VCaP (cell line): ENCODE results near the gene SERPINA9.

Experiments
- H3K27ac ChIP-seq: fragments of 450-650 bp; 2 replicates; pipeline ENCODE4 v1.5.1; 2017
- CTCF ChIP-seq: fragments of 450-650 bp; conservative IDR thresholded peaks from 2 replicates; pipeline ENCODE4 v1.5.1; 2017; ENCODE audit warnings: mild to moderate bottlenecking, moderate library complexity

SERPINA9 gene

GRCh38 chr14:94476023-94476422 is at the start of gene SERPINA9:
Gene SERPINA9 (minus strand): TSS chr14:94476197. CDS start chr14:94469840, 6,357 bp downstream.
- TF ChIP-seq CTCF, result no peak
- no peak within 1 kb of the TSS for H3K27ac ChIP-seq

GRCh38 chr14:94524093-94524492 is 48.1 kb upstream of the SERPINA9 start:
- TF ChIP-seq CTCF, result no peak
- H3K27ac ChIP-seq, result no peak overlapping the region

GRCh38 chr14:94523265-94523664 is 47.3 kb upstream of the SERPINA9 start:
- H3K27ac ChIP-seq, result no peak overlapping the region
- TF ChIP-seq CTCF, result no peak

GRCh38 chr14:94522115-94522724 is 46.2 kb upstream of the SERPINA9 start:
- TF ChIP-seq CTCF, result no peak
- no peak overlapping the region for H3K27ac ChIP-seq

- no peak overlapping the region for H3K27ac ChIP-seq
- no peak for TF ChIP-seq CTCF
Measured at GRCh38 chr14:94521375-94522114, 45.5 kb upstream of the SERPINA9 start.

GRCh38 chr14:94517641-94518257 is 41.8 kb upstream of the SERPINA9 start:
- no peak overlapping the region for H3K27ac ChIP-seq
- TF ChIP-seq CTCF, result no peak

- no peak for TF ChIP-seq CTCF
- no peak overlapping the region for H3K27ac ChIP-seq
Measured at GRCh38 chr14:94517248-94517640, 41.2 kb upstream of the SERPINA9 start.
